ENCODE measurements around the gene AFAP1L2.
A peak's percentile ranks its signal among the peaks of the same experiment; 100 is the strongest.

AFAP1L2 gene

DNA sequence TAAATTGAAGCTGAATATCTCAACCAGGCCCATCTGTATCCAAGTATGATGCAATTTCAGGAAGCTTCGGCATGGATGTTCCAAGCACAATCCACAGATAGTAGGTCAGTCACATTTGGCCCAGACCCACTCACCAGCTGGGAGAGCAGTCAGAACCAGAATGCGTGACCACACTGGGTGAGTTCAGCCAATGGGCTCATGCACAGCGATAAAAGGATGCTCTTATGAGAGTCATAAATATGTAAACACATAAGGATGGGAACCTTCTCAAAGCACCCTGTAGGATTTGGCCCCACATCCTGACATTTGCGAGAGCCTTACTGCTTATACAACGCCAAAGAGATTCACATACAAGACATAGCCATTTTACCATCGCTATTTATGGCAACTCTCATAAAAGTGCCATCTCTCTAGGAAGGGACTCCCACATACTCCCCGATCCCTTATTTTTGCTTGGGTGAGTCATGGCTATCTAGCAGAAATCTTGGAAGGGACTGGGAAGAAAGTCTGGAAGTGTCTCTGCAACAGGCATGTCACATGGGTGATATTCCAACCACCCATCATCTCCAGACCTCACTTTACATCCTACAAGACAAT is 3.0 kb downstream of the AFAP1L2 start:
- DNase-seq, result no peak
- TF ChIP-seq, protein P1, sequence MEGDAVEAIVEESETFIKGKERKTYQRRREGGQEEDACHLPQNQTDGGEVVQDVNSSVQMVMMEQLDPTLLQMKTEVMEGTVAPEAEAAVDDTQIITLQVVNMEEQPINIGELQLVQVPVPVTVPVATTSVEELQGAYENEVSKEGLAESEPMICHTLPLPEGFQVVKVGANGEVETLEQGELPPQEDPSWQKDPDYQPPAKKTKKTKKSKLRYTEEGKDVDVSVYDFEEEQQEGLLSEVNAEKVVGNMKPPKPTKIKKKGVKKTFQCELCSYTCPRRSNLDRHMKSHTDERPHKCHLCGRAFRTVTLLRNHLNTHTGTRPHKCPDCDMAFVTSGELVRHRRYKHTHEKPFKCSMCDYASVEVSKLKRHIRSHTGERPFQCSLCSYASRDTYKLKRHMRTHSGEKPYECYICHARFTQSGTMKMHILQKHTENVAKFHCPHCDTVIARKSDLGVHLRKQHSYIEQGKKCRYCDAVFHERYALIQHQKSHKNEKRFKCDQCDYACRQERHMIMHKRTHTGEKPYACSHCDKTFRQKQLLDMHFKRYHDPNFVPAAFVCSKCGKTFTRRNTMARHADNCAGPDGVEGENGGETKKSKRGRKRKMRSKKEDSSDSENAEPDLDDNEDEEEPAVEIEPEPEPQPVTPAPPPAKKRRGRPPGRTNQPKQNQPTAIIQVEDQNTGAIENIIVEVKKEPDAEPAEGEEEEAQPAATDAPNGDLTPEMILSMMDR (IDR thresholded peaks at IDR 0.05; ENCODE audit: low read depth, low read length), result no peak
- H3K36me3 ChIP-seq, result no peaks in the 10 kb centered on the region

GRCh38 chr10:114400091-114400490 is 4.2 kb downstream of the AFAP1L2 start:
- Histone ChIP-seq H3K27me3 (ENCODE audit: insufficient read depth, low read depth, severe bottlenecking) (peaks cover 74% of the 10 kb centered on the region), H3K9me3 (ENCODE audit: severe bottlenecking) (no peaks in the 10 kb centered on the region), H3K36me3 (no peaks in the 10 kb centered on the region), H3K4me3 (ENCODE audit: low read depth, low read length) (no peak overlapping the region), H3K27ac (no peak overlapping the region)
- TF ChIP-seq, protein P1 (IDR thresholded peaks at IDR 0.05; ENCODE audit: low read depth, low read length), result no peak
- no peak for DNase-seq

More for the DNA sequence above, 3.0 kb downstream of the AFAP1L2 start:
- Histone ChIP-seq H3K27me3 (ENCODE audit: insufficient read depth, low read depth, severe bottlenecking) (peaks cover 69% of the 10 kb centered on the region), H3K4me3 (ENCODE audit: low read depth, low read length) (no peak overlapping the region), H3K27ac (no peak overlapping the region), H3K9me3 (ENCODE audit: severe bottlenecking) (no peaks in the 10 kb centered on the region)

- Histone ChIP-seq H3K4me3 (ENCODE audit: low read depth, low read length) (no peak overlapping the region), H3K9me3 (ENCODE audit: severe bottlenecking) (no peaks in the 10 kb centered on the region), H3K27ac (no peak overlapping the region), H3K36me3 (no peaks in the 10 kb centered on the region), H3K27me3 (ENCODE audit: insufficient read depth, low read depth, severe bottlenecking) (peaks cover 74% of the 10 kb centered on the region)
- no peak for DNase-seq
- TF ChIP-seq, protein P1 (IDR thresholded peaks at IDR 0.05; ENCODE audit: low read depth, low read length), result no peak
Observed at GRCh38 chr10:114399576-114399975, 4.7 kb downstream of the AFAP1L2 start.

DNA sequence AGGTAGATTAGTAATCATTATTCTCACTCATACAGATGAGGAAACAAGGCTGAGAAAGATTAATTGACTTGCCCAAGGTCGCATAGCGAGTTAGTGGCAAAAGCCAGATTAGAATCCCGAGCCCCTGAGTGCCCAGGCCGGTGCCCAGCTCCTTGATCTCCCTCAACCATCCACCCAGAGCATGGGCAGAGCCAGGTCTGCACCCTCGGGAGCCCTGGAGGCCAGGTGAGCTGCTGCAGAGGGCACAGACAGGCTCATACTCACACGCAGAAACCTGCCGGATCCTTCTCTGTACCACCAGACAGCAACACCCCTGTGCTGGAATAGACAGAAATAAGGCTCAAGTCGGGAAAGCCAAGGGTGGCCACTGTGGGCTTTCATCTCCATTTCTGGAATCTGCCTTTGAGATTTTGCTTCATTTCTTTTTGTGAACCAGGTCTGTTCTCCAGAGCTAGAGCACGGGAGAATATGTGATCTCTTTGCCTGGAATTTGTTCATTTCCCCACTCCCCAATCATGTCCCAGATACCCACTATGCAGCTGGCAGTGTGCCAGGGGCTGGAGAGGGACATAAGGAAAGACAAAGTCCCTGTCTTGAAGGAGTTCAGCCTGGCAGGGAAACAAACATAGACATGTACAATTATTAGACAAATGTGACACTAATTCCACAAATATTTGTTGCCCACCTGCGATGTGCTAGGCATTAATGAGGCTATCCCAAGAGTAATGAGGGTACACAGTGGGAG is 5.5 kb downstream of the AFAP1L2 start:
- TF ChIP-seq, protein P1 (IDR thresholded peaks at IDR 0.05; ENCODE audit: low read depth, low read length), result no peak
- no peak overlapping the region for H3K27ac ChIP-seq
- H3K27me3 ChIP-seq (ENCODE audit: insufficient read depth, low read depth, severe bottlenecking), result peaks cover 71% of the 10 kb centered on the region
- no peaks in the 10 kb centered on the region for H3K36me3 ChIP-seq
- DNase-seq, result no peak
- H3K4me3 ChIP-seq (ENCODE audit: low read depth, low read length), result no peak overlapping the region
- H3K9me3 ChIP-seq (ENCODE audit: severe bottlenecking), result no peaks in the 10 kb centered on the region

GRCh38 chr10:114397651-114398145 is 6.6 kb downstream of the AFAP1L2 start:
- H3K4me3 ChIP-seq (ENCODE audit: low read depth, low read length), result no peak overlapping the region
- TF ChIP-seq, protein P1 (IDR thresholded peaks at IDR 0.05; ENCODE audit: low read depth, low read length), result no peak
- peak; percentile 12 for DNase-seq
- no peaks in the 10 kb centered on the region for H3K36me3 ChIP-seq
- no peaks in the 10 kb centered on the region for H3K9me3 ChIP-seq (ENCODE audit: severe bottlenecking)
- peaks cover 68% of the 10 kb centered on the region for H3K27me3 ChIP-seq (ENCODE audit: insufficient read depth, low read depth, severe bottlenecking)
- no peak overlapping the region for H3K27ac ChIP-seq
